Ishikawa (cell line): ENCODE measurements around the gene IL3RA.

Source experiments
- CREB1 ChIP-seq: IDR thresholded peaks from 2 replicates; pipeline ENCODE4 v1.6.1; 2012; ENCODE audit warnings: low read depth
- EGR1 ChIP-seq: IDR thresholded peaks from 2 replicates; pipeline ENCODE4 v1.6.1; 2012
- TAF1 ChIP-seq: IDR thresholded peaks from 2 replicates; pipeline ENCODE4 v1.6.1; 2012; ENCODE audit warnings: low read depth, mild to moderate bottlenecking
- TCF12 ChIP-seq: IDR thresholded peaks from 2 replicates; pipeline ENCODE4 v1.6.1; 2012; ENCODE audit warnings: low read depth
- YY1 ChIP-seq: IDR thresholded peaks from 2 replicates; pipeline ENCODE4 v1.6.1; 2012; ENCODE audit warnings: low read depth
- ZBTB7A ChIP-seq: IDR thresholded peaks from 2 replicates; pipeline ENCODE4 v1.6.1; 2012; ENCODE audit warnings: low read depth

Gene IL3RA

DNA sequence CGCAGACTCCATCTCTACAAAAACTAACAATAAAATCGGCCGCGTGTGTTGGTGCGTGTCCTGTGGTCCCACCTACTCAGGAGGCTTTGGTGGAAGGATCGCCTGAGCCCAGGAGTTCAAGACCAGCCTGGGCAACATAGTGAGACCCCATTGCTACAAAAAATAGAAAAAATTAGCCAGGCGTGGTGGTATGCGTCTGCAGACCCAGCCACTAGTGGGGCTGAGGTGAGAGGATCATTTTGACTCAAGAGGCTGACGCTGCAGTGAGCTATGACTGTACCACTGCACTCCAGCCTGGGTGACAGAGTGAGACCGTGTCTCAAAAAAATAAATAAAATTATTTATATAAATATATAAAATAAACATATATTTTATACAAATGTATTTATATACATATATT is 93.9 kb downstream of the IL3RA start:
- TF ChIP-seq ZBTB7A, result no peak
- no peak for TF ChIP-seq TAF1
- TF ChIP-seq TCF12, result no peak
- TF ChIP-seq YY1, result no peak
- no peak for TF ChIP-seq CREB1
- no peak for TF ChIP-seq EGR1
